Neural crest cell (in vitro differentiated cells): ENCODE data around the gene RAPGEF2. TPM values are rescaled to one million over a fixed set of nuclear protein-coding genes. Genes with fewer than 3 reads are reported as not detected.

Source experiments
- DNase-seq: peaks from one replicate; pipeline ENCODE4 v3.0.0; 2021; ENCODE audit warnings: low read depth, mixed read lengths, low spot score
- H3K27ac Mint-ChIP-seq: one replicate; pipeline ENCODE4 v1.8.0; 2021; ENCODE audit warnings: mild to moderate bottlenecking, mixed read lengths; ENCODE audit not compliant: unreplicated experiment
- H3K27me3 Mint-ChIP-seq: 2 replicates; pipeline ENCODE4 v1.8.0; 2021; ENCODE audit warnings: low read depth, mild to moderate bottlenecking, mixed read lengths
- H3K36me3 Mint-ChIP-seq: 2 replicates; pipeline ENCODE4 v1.8.0; 2021; ENCODE audit warnings: low read depth, mild to moderate bottlenecking, mixed read lengths
- H3K4me1 Mint-ChIP-seq: 2 replicates; pipeline ENCODE4 v1.8.0; 2021; ENCODE audit warnings: mixed read lengths
- H3K4me3 Mint-ChIP-seq: one replicate; pipeline ENCODE4 v1.8.0; 2021; ENCODE audit warnings: mild to moderate bottlenecking, mixed read lengths
- H3K9me3 Mint-ChIP-seq: 2 replicates; pipeline ENCODE4 v1.8.0; 2021; ENCODE audit warnings: mixed read lengths
- CTCF ChIP-seq: fragments of 200-600 bp; sonication (generic); conservative IDR thresholded peaks from 2 replicates; pipeline ENCODE4 v1.5.0; 2021; ENCODE audit warnings: antibody characterized with exemption, mild to moderate bottlenecking
- total RNA-seq: library from RNA; stranded (reverse); gene quantifications from 2 replicates; pipeline ENCODE4 v1.2.1, GENCODE V29; 2021

Gene RAPGEF2
- total RNA-seq, 1 donor from 2014 or later = 44.2 TPM

GRCh38 chr4:159117564-159117963 is 14.7 kb downstream of the RAPGEF2 start:
- no peak overlapping the region for H3K4me3 Mint-ChIP-seq
- no peak overlapping the region for H3K27ac Mint-ChIP-seq
- peaks cover 6% of the 10 kb centered on the region for H3K4me1 Mint-ChIP-seq
- DNase-seq = no peak
- H3K27me3 Mint-ChIP-seq = no peaks in the 10 kb centered on the region
- no peak for TF ChIP-seq CTCF
- H3K36me3 Mint-ChIP-seq = peaks cover 11% of the 10 kb centered on the region
- peaks cover 8% of the 10 kb centered on the region for H3K9me3 Mint-ChIP-seq

GRCh38 chr4:159117968-159118367 is 15.1 kb downstream of the RAPGEF2 start:
- no peaks in the 10 kb centered on the region for H3K27me3 Mint-ChIP-seq
- H3K4me3 Mint-ChIP-seq = no peak overlapping the region
- peaks cover 8% of the 10 kb centered on the region for H3K9me3 Mint-ChIP-seq
- no peak for DNase-seq
- H3K27ac Mint-ChIP-seq = no peak overlapping the region
- TF ChIP-seq CTCF = no peak
- peaks cover 11% of the 10 kb centered on the region for H3K36me3 Mint-ChIP-seq
- peaks cover 6% of the 10 kb centered on the region for H3K4me1 Mint-ChIP-seq

DNA sequence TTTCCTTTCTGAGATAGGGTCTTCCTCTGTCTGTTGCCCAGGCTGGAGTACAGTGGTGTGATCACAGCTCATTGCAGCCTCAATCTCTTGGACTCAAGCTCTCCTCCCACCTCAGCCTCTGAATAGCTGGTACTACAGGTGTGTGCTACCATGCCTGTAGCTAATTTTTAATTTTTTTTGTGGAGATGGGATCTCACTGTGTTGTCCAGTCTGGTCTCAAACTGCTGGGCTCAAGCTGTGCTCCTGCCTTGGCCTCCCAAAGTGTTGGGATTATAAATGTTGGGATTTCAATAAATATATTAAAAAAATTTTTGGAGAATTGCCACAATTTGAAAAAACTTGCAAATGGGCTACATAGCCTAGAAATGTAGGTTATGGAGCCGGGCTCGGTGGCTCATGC is 18.5 kb downstream of the RAPGEF2 start:
- no peak for DNase-seq
- Mint-ChIP-seq H3K36me3 (peaks cover 2% of the 10 kb centered on the region), H3K27ac (no peak overlapping the region), H3K9me3 (no peaks in the 10 kb centered on the region), H3K4me3 (no peak overlapping the region), H3K4me1 (peaks cover 11% of the 10 kb centered on the region), H3K27me3 (no peaks in the 10 kb centered on the region)
- TF ChIP-seq CTCF = no peak

- Mint-ChIP-seq H3K36me3 (no peaks in the 10 kb centered on the region), H3K4me3 (no peak overlapping the region), H3K27me3 (no peaks in the 10 kb centered on the region), H3K27ac (no peak overlapping the region), H3K9me3 (no peaks in the 10 kb centered on the region), H3K4me1 (peaks cover 8% of the 10 kb centered on the region)
- TF ChIP-seq CTCF = no peak
- no peak for DNase-seq
Observed at GRCh38 chr4:159126716-159127115, 23.8 kb downstream of the RAPGEF2 start.

DNA sequence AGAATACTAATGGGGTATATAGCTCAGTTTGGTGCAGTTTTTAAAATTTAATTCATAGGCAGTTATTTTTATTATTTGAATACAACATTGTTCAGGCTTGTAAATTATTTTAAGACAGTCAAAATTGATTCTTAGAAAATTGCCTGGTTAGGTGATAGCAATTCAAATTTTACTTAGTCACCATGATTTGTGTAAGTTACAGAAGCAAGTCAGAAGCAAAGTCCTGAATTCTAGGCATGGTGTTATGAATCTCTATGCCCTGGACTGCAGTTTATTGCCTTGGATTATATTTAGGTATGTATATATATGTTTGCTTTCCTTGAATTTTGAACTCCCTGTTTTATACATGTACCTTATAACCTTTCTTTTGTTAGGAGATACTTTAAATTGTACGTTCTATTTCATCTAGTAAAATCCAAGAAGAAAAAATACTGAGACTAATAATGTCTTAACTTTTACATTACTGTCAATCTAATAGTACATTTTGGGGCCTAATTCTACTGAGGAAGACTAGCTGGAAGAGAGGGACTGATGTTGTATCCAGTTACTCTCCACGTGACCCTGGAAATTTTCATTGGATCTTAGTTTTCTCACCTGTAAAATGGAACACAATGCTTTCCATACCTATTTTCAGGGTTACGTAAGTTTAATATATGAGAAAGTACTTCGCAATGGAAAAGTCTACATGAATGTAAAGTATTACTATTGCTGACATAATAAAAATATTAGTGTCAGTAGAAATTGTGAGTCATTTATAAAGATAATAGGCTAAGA is 25.1 kb downstream of the RAPGEF2 start:
- Mint-ChIP-seq H3K36me3 (no peaks in the 10 kb centered on the region), H3K9me3 (no peaks in the 10 kb centered on the region), H3K27me3 (no peaks in the 10 kb centered on the region), H3K4me1 (peaks cover 13% of the 10 kb centered on the region), H3K27ac (no peak overlapping the region), H3K4me3 (no peak overlapping the region)
- no peak for TF ChIP-seq CTCF
- no peak for DNase-seq
